HCT116 (cell line): ENCODE data around the gene CPA4. TPM values are rescaled to one million over a fixed set of nuclear protein-coding genes. Genes with fewer than 3 reads are reported as not detected.

ENCODE experiments used
- ATAC-seq: fragments of 200-7000 bp; cut with Tn5 transposase; 2 replicates; pipeline ENCODE4 v1.9.1; 2020; ENCODE audit warnings: mild to moderate bottlenecking, moderate library complexity
- BruUV-seq: library from RNA; stranded (reverse); fragments of 400-500 nt; replicated peaks from 2 replicates; lab custom pipeline; 2021; lab: Mats Ljungman, UMichigan
- CTCF ChIA-PET: fragments of 300-600 bp; sonication (Branson Sonifier 250); formaldehyde crosslinking; loops from one replicate; lab custom pipeline; 2021; ENCODE audit warnings: antibody characterized with exemption; lab: Charles Lee
- POLR2A ChIA-PET: fragments of 300-600, 350-600 bp; sonication (Branson Sonifier 250); formaldehyde crosslinking; loops from one replicate; lab custom pipeline; 2021; ENCODE audit warnings: antibody characterized with exemption; lab: Charles Lee
- RAD21 ChIA-PET, 2 experiments: fragments of 300-600 bp; sonication (Branson Sonifier 250); formaldehyde crosslinking; loops; one replicate each; lab custom pipeline; 2023; ENCODE audit warnings: low total read pairs in 2 of 2; ENCODE audit not compliant: uncharacterized antibody in 2 of 2, unreplicated experiment in 2 of 2, low non-redundant PET in 1 of 2; lab: Charles Lee
- DNase-seq: peaks from one replicate; pipeline ENCODE4 v3.0.0-alpha.2; 2010; ENCODE audit warnings: low read depth, low spot score
- H2AFZ ChIP-seq: fragments of 200-600 bp; shearing (Covaris generic), sonication (generic); 2 replicates; pipeline ENCODE4 v1.6.1; 2017; ENCODE audit warnings: low read depth, mixed run types, mixed read lengths, antibody characterized with exemption, low read length; ENCODE audit not compliant: poor library complexity, severe bottlenecking
- H3K27ac ChIP-seq: 2 replicates; pipeline ENCODE4 v1.5.1; 2012; ENCODE audit warnings: low read depth, low read length
- H3K27me3 ChIP-seq: fragments of 200-600 bp; sonication (generic); 2 replicates; pipeline ENCODE4 v1.6.1; 2016; ENCODE audit warnings: mixed run types, low read length, mixed read lengths; ENCODE audit not compliant: insufficient read depth
- H3K36me3 ChIP-seq, 2 experiments: fragments of 200-500 bp in 1 of 2; fragments of 200-600 bp in 1 of 2; sonication (Bioruptor generic) in 1 of 2; sonication (generic) in 1 of 2; 2 replicates each; pipeline versions ENCODE4 v1.5.1 to v1.6.1; 2014 to 2016; ENCODE audit warnings: low read length in 2 of 2, inconsistent platforms in 1 of 2, mixed read lengths in 1 of 2, mixed run types in 1 of 2; ENCODE audit not compliant: insufficient read depth in 2 of 2, control insufficient read depth in 1 of 2
- H3K4me1 ChIP-seq, 2 experiments: fragments of 200-600 bp in 1 of 2; sonication (generic) in 1 of 2; 2 replicates each; pipeline versions ENCODE4 v1.5.1 to v1.6.1; 2012 to 2017; ENCODE audit warnings: low read length in 2 of 2, inconsistent platforms in 1 of 2, mild to moderate bottlenecking in 1 of 2, mixed read lengths in 1 of 2, mixed run types in 1 of 2, moderate library complexity in 1 of 2; ENCODE audit not compliant: insufficient read depth in 2 of 2, control insufficient read depth in 1 of 2
- H3K4me2 ChIP-seq: fragments of 200-600 bp; sonication (generic); 2 replicates; pipeline ENCODE4 v1.6.1; 2017; ENCODE audit warnings: mixed run types, low read length, mixed read lengths
- H3K4me3 ChIP-seq, 2 experiments: fragments of 200-600 bp in 1 of 2; sonication (generic) in 1 of 2; replicated peaks in 1 of 2; 2 replicates each; pipeline ENCODE4 v1.5.1; 2011 to 2016; ENCODE audit warnings: low read length in 2 of 2, control low read depth in 1 of 2, low read depth in 1 of 2, mild to moderate bottlenecking in 1 of 2, mixed read lengths in 1 of 2, mixed run types in 1 of 2
- H3K79me2 ChIP-seq: fragments of 200-600 bp; sonication (generic); 2 replicates; pipeline ENCODE4 v1.6.1; 2017; ENCODE audit warnings: mild to moderate bottlenecking, mixed run types, low read length, moderate library complexity, mixed read lengths; ENCODE audit not compliant: insufficient read depth
- H3K9ac ChIP-seq: fragments of 200-600 bp; sonication (generic); 2 replicates; pipeline ENCODE4 v1.6.1; 2016; ENCODE audit warnings: low read length, mixed read lengths
- H3K9me2 ChIP-seq: fragments of 200-600 bp; sonication (generic), shearing (Covaris generic); 2 replicates; pipeline ENCODE4 v1.6.1; 2017; ENCODE audit warnings: mixed run types, mild to moderate bottlenecking, moderate library complexity; ENCODE audit not compliant: insufficient read depth
- H3K9me3 ChIP-seq, 2 experiments: fragments of 200-500 bp in 1 of 2; fragments of 200-600 bp in 1 of 2; sonication (Bioruptor generic) in 1 of 2; sonication (generic) in 1 of 2; 2 replicates each; pipeline ENCODE4 v1.6.1; 2014 to 2017; ENCODE audit warnings: low read length in 2 of 2, mixed read lengths in 2 of 2, inconsistent platforms in 1 of 2, low read depth in 1 of 2, mild to moderate bottlenecking in 1 of 2, mixed run types in 1 of 2, moderate library complexity in 1 of 2; ENCODE audit not compliant: control insufficient read depth in 1 of 2, insufficient read depth in 1 of 2
- H4K20me1 ChIP-seq: fragments of 200-600 bp; sonication (generic), shearing (Covaris generic); 2 replicates; pipeline ENCODE4 v1.6.1; 2017; ENCODE audit warnings: mixed run types, mild to moderate bottlenecking, moderate library complexity; ENCODE audit not compliant: insufficient read depth
- ELF1 ChIP-seq: IDR thresholded peaks from 2 replicates; pipeline ENCODE4 v1.6.1; 2012; ENCODE audit warnings: low read depth, borderline replicate concordance
- EZH2phosphoT487 ChIP-seq: fragments of 200-600 bp; IDR thresholded peaks from 2 replicates; pipeline ENCODE4 v1.6.1; 2018; ENCODE audit warnings: antibody characterized with exemption, borderline replicate concordance
- FOSL1 ChIP-seq: IDR thresholded peaks from 2 replicates; pipeline ENCODE4 v1.6.1; 2012; ENCODE audit warnings: low read depth
- JUND ChIP-seq: IDR thresholded peaks from 2 replicates; pipeline ENCODE4 v1.6.1; 2012
- MAX ChIP-seq: IDR thresholded peaks from 2 replicates; pipeline ENCODE4 v1.6.1; 2012
- POLR2A ChIP-seq: IDR thresholded peaks from 2 replicates; pipeline ENCODE4 v1.7.0; 2011; ENCODE audit warnings: borderline replicate concordance; ENCODE audit not compliant: insufficient read depth, insufficient read length; ENCODE audit errors: extremely low read depth
- RAD21 ChIP-seq: IDR thresholded peaks from 2 replicates; pipeline ENCODE4 v1.6.1; 2012; ENCODE audit warnings: low read depth, mild to moderate bottlenecking
- SIN3A ChIP-seq: IDR thresholded peaks from 2 replicates; pipeline ENCODE4 v1.6.1; 2012; ENCODE audit warnings: low read depth
- SP1 ChIP-seq: IDR thresholded peaks from 2 replicates; pipeline ENCODE4 v1.6.1; 2012; ENCODE audit warnings: low read depth
- SRF ChIP-seq: IDR thresholded peaks from 2 replicates; pipeline ENCODE4 v1.6.1; 2012; ENCODE audit warnings: low read depth
- intact Hi-C: fragments of 100-400 bp; cut with micrococcal nuclease; formaldehyde crosslinking; loops from 2 replicates; pipeline ENCODE4 v1.10.0; 2022
- total RNA-seq: library from RNA; stranded (reverse); gene quantifications from one replicate; pipeline ENCODE4 v1.2.1, GENCODE V29; 2021; ENCODE audit not compliant: unreplicated experiment

Gene CPA4
- total RNA-seq, 1 experiment from 2014 or later, result 38.7 TPM

- no peaks in the 10 kb centered on the region for H3K27me3 ChIP-seq
- H3K9ac ChIP-seq, result peak overlapping the region; percentile 16; the same call in 1 of the 2 replicates
- H3K4me1 ChIP-seq, result peaks cover 28 to 65% of the 10 kb centered on the region in 2 experiments
- H3K27ac ChIP-seq, result no peak overlapping the region; the same call in 1 of the 2 replicates
- peak; percentile 53 for ATAC-seq
- RAD21 ChIA-PET, result no interaction called here
- peak overlapping the region; percentile 67 for H3K4me2 ChIP-seq
- H3K36me3 ChIP-seq, result no peaks in the 10 kb centered on the region
- H3K4me3 ChIP-seq, result peak overlapping the region in 1 of 2 experiments; percentile 11; a peak in 1 of 4 replicates
- H4K20me1 ChIP-seq, result no peaks in the 10 kb centered on the region
- DNase-seq, result no peak
- TF ChIP-seq SP1 (peak; percentile 46; the same call in 1 of the 2 replicates), SRF (0 out of 2 replicates have a peak, but pooled peaks have one; percentile 26), JUND (peak; percentile 54; the same call in 1 of the 2 replicates), ELF1 (no peak), EZH2phosphoT487 (no peak), POLR2A (no peak), FOSL1 (peak; percentile 67)
- no TSS peak for BruUV-seq
- POLR2A ChIA-PET, result no interaction called here
- intact Hi-C loops, result no loop called here
- H3K9me3 ChIP-seq, result peaks cover 0 to 2% of the 10 kb centered on the region in 2 experiments; a peak in 1 of 4 replicates
- no peak overlapping the region for H2AFZ ChIP-seq
- H3K9me2 ChIP-seq, result no peaks in the 10 kb centered on the region
- CTCF ChIA-PET, result no interaction called here
- H3K79me2 ChIP-seq, result no peaks in the 10 kb centered on the region
Measured at GRCh38 chr7:130365511-130366441, 72.8 kb downstream of the CPA4 start.

- intact Hi-C loops, result no loop called here
- Histone ChIP-seq H3K9ac (no peak overlapping the region; the same call in 1 of the 2 replicates), H2AFZ (no peak overlapping the region), H3K36me3 (no peaks in the 10 kb centered on the region), H4K20me1 (no peaks in the 10 kb centered on the region), H3K27ac (peak overlapping the region; percentile 16; the same call in 1 of the 2 replicates), H3K79me2 (no peaks in the 10 kb centered on the region), H3K9me2 (no peaks in the 10 kb centered on the region), H3K4me1 (peaks cover 28 to 65% of the 10 kb centered on the region in 2 experiments), H3K27me3 (no peaks in the 10 kb centered on the region), H3K9me3 (no peaks in the 10 kb centered on the region), H3K4me3 (peak overlapping the region in 1 of 2 experiments; percentile 11; a peak in 1 of 4 replicates), H3K4me2 (peak overlapping the region; percentile 67)
- ChIA-PET CTCF (no interaction called here), POLR2A (no interaction called here), RAD21 (no interaction called here)
- ATAC-seq (no peak), DNase-seq (no peak)
- TF ChIP-seq RAD21 (no peak), SIN3A (no peak), MAX (no peak)
- no TSS peak for BruUV-seq
Measured at GRCh38 chr7:130366564-130366963, 73.6 kb downstream of the CPA4 start.
